HepG2 (cell line): ENCODE data around the gene ZNF37A. TPM values are rescaled to one million over a fixed set of nuclear protein-coding genes. Genes with fewer than 3 reads are reported as not detected.
A peak's percentile ranks its signal among the peaks of the same experiment; 100 is the strongest.

Source experiments
- CC2D1A ChIP-seq: sonication (generic); formaldehyde crosslinking; IDR thresholded peaks from 2 replicates; pipeline ENCODE4 v1.8.1; 2023; ENCODE audit warnings: mild to moderate bottlenecking, missing genetic modification reagents
- CHD4 ChIP-seq: fragments of 200-600 bp; sonication (generic); IDR thresholded peaks from 2 replicates; pipeline ENCODE4 v1.7.0; 2017; ENCODE audit warnings: mild to moderate bottlenecking, low read length, borderline replicate concordance
- HNF4A ChIP-seq: sonication (generic); formaldehyde crosslinking; IDR thresholded peaks from 2 replicates; pipeline ENCODE4 v1.4.0; 2020; ENCODE audit warnings: missing genetic modification reagents
- IKZF4 ChIP-seq: sonication (generic); formaldehyde crosslinking; IDR thresholded peaks from 2 replicates; pipeline ENCODE4 v1.5.1; 2020; ENCODE audit warnings: borderline replicate concordance, mild to moderate bottlenecking, low read depth, missing genetic modification reagents; ENCODE audit errors: not compliant biosample characterization
- JUNB ChIP-seq: sonication (generic); formaldehyde crosslinking; IDR thresholded peaks from 2 replicates; pipeline ENCODE4 v1.8.0; 2022; ENCODE audit warnings: missing genetic modification reagents, mild to moderate bottlenecking, borderline replicate concordance
- MAF1 ChIP-seq: sonication (generic); formaldehyde crosslinking; IDR thresholded peaks from 2 replicates; pipeline ENCODE4 v1.5.0; 2020; ENCODE audit warnings: missing genetic modification reagents, borderline replicate concordance
- MIER2 ChIP-seq: IDR thresholded peaks from 2 replicates; pipeline ENCODE4 v1.6.1; 2016; ENCODE audit warnings: missing biosample characterization, missing genetic modification reagents
- NPAS2 ChIP-seq: sonication (generic); formaldehyde crosslinking; IDR thresholded peaks from 2 replicates; pipeline ENCODE4 v1.8.0; 2022; ENCODE audit warnings: mild to moderate bottlenecking, missing genetic modification reagents, borderline replicate concordance
- RBAK ChIP-seq: sonication (generic); formaldehyde crosslinking; IDR thresholded peaks from 2 replicates; pipeline ENCODE4 v1.5.1; 2020; ENCODE audit warnings: mild to moderate bottlenecking, missing genetic modification reagents
- RBFOX2 ChIP-seq: fragments of 200-400 bp; formaldehyde crosslinking; IDR thresholded peaks from 2 replicates; pipeline ENCODE4 v1.6.1; 2017; ENCODE audit warnings: low read depth, mild to moderate bottlenecking, low read length
- SP4 ChIP-seq: sonication (generic); formaldehyde crosslinking; IDR thresholded peaks from 2 replicates; pipeline ENCODE4 v1.8.1; 2023; ENCODE audit warnings: mild to moderate bottlenecking, missing genetic modification reagents
- STAG1 ChIP-seq: sonication (generic); formaldehyde crosslinking; IDR thresholded peaks from 2 replicates; pipeline ENCODE4 v1.4.0; 2020; ENCODE audit warnings: missing genetic modification reagents
- U2AF2 ChIP-seq: fragments of 200-400 bp; formaldehyde crosslinking; IDR thresholded peaks from 2 replicates; pipeline ENCODE4 v1.6.1; 2017; ENCODE audit warnings: low read depth, mild to moderate bottlenecking, low read length
- ZBTB7B ChIP-seq: sonication (generic); formaldehyde crosslinking; IDR thresholded peaks from 2 replicates; pipeline ENCODE4 v1.4.0; 2020; ENCODE audit warnings: missing genetic modification reagents
- ZNF468 ChIP-seq: sonication (generic); formaldehyde crosslinking; IDR thresholded peaks from 2 replicates; pipeline ENCODE4 v1.8.0; 2022; ENCODE audit warnings: mild to moderate bottlenecking, moderate library complexity, missing genetic modification reagents
- polyA plus RNA-seq, 8 experiments: library from polyadenylated mRNA; depleted of rRNA in 3 of 8; stranded (reverse) in 7 of 8; unstranded in 1 of 8; fragments of >200 nt; fragmentation: Illumina TruSeq in 4 of 8; extraction: Trizol in 4 of 8; gene quantifications; 2 replicates each; pipeline versions ENCODE4 v1.2.1 to v1.2.3, GENCODE V29; 2011 to 2016; ENCODE audit warnings: low read depth in 4 of 8, missing spikeins in 1 of 8, mixed read lengths in 1 of 8; ENCODE audit not compliant: insufficient read depth in 1 of 8
- total RNA-seq, 5 experiments: library from RNA; depleted of rRNA; stranded (reverse); fragments of >200 nt; fragmentation: Illumina TruSeq; extraction: Trizol; gene quantifications; 2 replicates each; pipeline ENCODE4 v1.2.3, GENCODE V29; 2016; ENCODE audit warnings: low read depth in 1 of 5
- TF ChIP-seq, protein P1 (sequence below): sonication (generic); formaldehyde crosslinking; IDR thresholded peaks from 2 replicates; pipeline ENCODE4 v1.5.1; 2020; ENCODE audit warnings: mild to moderate bottlenecking, missing genetic modification reagents, borderline replicate concordance
- TF ChIP-seq, protein P2 (sequence below): sonication (generic); formaldehyde crosslinking; IDR thresholded peaks from 2 replicates; pipeline ENCODE4 v1.5.0; 2020; ENCODE audit warnings: missing genetic modification reagents, mild to moderate bottlenecking, borderline replicate concordance
- TF ChIP-seq, protein P3 (sequence below), 2 experiments: sonication (generic) in 1 of 2; formaldehyde crosslinking in 1 of 2; IDR thresholded peaks; 2 replicates each; pipeline versions ENCODE4 v1.6.1 to v1.9.0; 2014 to 2022; ENCODE audit warnings: antibody characterized with exemption in 1 of 2, borderline replicate concordance in 1 of 2, inconsistent platforms in 1 of 2, low read depth in 1 of 2, missing genetic modification reagents in 1 of 2
- TF ChIP-seq, protein P4 (sequence below): sonication (generic); formaldehyde crosslinking; IDR thresholded peaks from 2 replicates; pipeline ENCODE4 v1.4.0; 2020; ENCODE audit warnings: missing genetic modification reagents

ZNF37A gene
- total and polyA plus RNA-seq, 2 of the 13 experiments (the other 11 are each of a cell fraction or from before 2014, with no cell fraction given), result 8.0 to 12.6 TPM

DNA sequence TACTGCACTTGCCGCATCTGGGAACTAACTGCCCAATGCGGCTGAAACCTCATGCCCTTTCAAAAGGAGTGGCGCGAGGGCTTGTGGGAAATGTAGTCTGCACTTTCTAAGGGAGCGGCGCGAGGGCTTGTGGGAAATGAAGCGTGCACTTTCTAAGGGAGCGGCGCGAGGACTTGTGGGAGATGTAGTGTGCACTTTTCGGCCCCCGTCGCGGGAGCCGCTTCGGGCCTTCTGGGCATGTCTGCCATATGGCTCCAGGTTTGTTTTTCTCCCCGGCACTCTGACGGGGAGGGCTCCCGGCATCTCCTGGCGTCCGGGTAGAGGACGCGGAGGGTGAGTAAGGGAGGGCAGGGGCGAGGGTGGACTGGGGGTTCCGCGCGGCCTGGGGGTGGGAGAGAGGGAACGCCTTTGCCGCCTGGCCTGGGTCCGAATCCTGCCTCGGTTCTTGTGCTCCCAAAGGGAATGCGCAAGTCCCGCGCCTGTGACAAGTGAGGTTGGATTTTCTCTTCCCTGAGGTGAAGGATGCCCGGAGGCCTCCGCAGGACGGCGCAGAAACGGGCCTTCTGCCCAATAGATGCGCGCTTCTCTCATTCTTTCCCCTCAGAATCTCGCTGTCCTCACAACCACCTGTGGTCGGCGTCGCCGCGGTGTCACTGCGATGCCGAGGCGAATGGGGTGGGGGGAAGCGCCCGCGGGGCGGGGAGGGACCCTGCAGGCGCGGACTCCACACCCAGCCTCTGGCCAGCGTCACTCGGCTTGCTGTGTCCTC lies at the start of gene ZNF37A (continued):
- TF ChIP-seq ZNF468 (CRISPR knock-in tag) (no peak), STAG1 (no peak), IKZF4 (CRISPR knock-in tag) (no peak), MAF1 (CRISPR knock-in tag) (no peak), CC2D1A (CRISPR knock-in tag) (no peak), CHD4 (no peak), U2AF2 (no peak), ZBTB7B (CRISPR knock-in tag) (no peak; the same call in 1 of the 2 replicates), JUNB (no peak), SP4 (CRISPR knock-in tag) (no peak), HNF4A (CRISPR knock-in tag) (no peak), NPAS2 (no peak), MIER2 (CRISPR knock-in tag) (no peak), RBAK (CRISPR knock-in tag) (0 out of 2 replicates have a peak, but pooled peaks have one; percentile 39), RBFOX2 (peak; percentile 71)
- TF ChIP-seq, protein P1, sequence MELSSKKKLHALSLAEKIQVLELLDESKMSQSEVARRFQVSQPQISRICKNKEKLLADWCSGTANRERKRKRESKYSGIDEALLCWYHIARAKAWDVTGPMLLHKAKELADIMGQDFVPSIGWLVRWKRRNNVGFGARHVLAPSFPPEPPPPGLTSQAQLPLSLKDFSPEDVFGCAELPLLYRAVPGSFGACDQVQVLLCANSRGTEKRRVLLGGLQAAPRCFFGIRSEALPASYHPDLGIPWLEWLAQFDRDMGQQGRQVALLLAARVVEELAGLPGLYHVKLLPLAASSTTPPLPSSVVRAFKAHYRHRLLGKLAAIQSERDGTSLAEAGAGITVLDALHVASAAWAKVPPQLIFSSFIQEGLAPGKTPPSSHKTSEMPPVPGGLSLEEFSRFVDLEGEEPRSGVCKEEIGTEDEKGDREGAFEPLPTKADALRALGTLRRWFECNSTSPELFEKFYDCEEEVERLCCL (CRISPR knock-in tag), result no peak
- TF ChIP-seq, protein P2, sequence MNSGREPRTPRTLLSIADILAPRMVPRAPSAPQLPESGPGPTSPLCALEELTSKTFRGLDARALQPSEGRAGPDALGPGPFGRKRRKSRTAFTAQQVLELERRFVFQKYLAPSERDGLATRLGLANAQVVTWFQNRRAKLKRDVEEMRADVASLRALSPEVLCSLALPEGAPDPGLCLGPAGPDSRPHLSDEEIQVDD (CRISPR knock-in tag), result peak; percentile 52; the same call in 1 of the 2 replicates
- TF ChIP-seq, protein P3, sequence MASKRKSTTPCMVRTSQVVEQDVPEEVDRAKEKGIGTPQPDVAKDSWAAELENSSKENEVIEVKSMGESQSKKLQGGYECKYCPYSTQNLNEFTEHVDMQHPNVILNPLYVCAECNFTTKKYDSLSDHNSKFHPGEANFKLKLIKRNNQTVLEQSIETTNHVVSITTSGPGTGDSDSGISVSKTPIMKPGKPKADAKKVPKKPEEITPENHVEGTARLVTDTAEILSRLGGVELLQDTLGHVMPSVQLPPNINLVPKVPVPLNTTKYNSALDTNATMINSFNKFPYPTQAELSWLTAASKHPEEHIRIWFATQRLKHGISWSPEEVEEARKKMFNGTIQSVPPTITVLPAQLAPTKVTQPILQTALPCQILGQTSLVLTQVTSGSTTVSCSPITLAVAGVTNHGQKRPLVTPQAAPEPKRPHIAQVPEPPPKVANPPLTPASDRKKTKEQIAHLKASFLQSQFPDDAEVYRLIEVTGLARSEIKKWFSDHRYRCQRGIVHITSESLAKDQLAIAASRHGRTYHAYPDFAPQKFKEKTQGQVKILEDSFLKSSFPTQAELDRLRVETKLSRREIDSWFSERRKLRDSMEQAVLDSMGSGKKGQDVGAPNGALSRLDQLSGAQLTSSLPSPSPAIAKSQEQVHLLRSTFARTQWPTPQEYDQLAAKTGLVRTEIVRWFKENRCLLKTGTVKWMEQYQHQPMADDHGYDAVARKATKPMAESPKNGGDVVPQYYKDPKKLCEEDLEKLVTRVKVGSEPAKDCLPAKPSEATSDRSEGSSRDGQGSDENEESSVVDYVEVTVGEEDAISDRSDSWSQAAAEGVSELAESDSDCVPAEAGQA (IDR thresholded peaks at IDR 0.05; ENCODE audit: low read depth), result no peak
- TF ChIP-seq, protein P3 (CRISPR knock-in tag; IDR thresholded peaks at IDR 0.05; ENCODE audit: borderline replicate concordance), result peak; percentile 31; the same call in 1 of the 2 replicates
- TF ChIP-seq, protein P4, sequence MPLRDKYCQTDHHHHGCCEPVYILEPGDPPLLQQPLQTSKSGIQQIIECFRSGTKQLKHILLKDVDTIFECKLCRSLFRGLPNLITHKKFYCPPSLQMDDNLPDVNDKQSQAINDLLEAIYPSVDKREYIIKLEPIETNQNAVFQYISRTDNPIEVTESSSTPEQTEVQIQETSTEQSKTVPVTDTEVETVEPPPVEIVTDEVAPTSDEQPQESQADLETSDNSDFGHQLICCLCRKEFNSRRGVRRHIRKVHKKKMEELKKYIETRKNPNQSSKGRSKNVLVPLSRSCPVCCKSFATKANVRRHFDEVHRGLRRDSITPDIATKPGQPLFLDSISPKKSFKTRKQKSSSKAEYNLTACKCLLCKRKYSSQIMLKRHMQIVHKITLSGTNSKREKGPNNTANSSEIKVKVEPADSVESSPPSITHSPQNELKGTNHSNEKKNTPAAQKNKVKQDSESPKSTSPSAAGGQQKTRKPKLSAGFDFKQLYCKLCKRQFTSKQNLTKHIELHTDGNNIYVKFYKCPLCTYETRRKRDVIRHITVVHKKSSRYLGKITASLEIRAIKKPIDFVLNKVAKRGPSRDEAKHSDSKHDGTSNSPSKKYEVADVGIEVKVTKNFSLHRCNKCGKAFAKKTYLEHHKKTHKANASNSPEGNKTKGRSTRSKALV (CRISPR knock-in tag), result no peak
